ENCODE data around the gene MARK4. TPM values are rescaled to one million over a fixed set of nuclear protein-coding genes. Genes with fewer than 3 reads are reported as not detected.

Gene MARK4
- total RNA-seq, 4 donors from 2014 or later = 6.4 to 19.6 (median 14.9) TPM

- Histone ChIP-seq H3K36me3 (peaks cover 10 to 99% (median 19%) of the 10 kb centered on the region in 3 donors), H3K27ac (no peak overlapping the region), H3K27me3 (no peaks in the 10 kb centered on the region), H3K4me3 (no peak overlapping the region), H3K4me1 (no peaks in the 10 kb centered on the region), H3K9me3 (no peaks in the 10 kb centered on the region)
- no peak for TF ChIP-seq CTCF (IDR thresholded peaks at IDR 0.05)
- TF ChIP-seq POLR2A (IDR thresholded peaks at IDR 0.05) = no peak
- DNase-seq = no peak
- intact Hi-C loops (cut with DNase I) = no loop called here
- WGBS, 2 donors = 85 to 91% methylated on average over 5 to 8 of the region's 10 CpGs
Measured at GRCh38 chr19:45278087-45278486, 27.0 kb downstream of the MARK4 start.

GRCh38 chr19:45279587-45280192 lies 28.6 kb downstream of the MARK4 start:
- Histone ChIP-seq H3K4me1 (no peaks in the 10 kb centered on the region), H3K27me3 (no peaks in the 10 kb centered on the region), H3K4me3 (no peak overlapping the region), H3K27ac (no peak overlapping the region), H3K9me3 (no peaks in the 10 kb centered on the region), H3K36me3 (peaks cover 10 to 99% (median 19%) of the 10 kb centered on the region in 3 donors)
- 100% methylated on average over 3 of the region's 3 CpGs; no CpG with 5 or more reads in 1 of the 2 donors for WGBS, 2 donors
- no peak for TF ChIP-seq CTCF (IDR thresholded peaks at IDR 0.05)
- no peak for TF ChIP-seq POLR2A (IDR thresholded peaks at IDR 0.05)
- intact Hi-C loops (cut with DNase I) = no loop called here
- DNase-seq = no peak

- intact Hi-C loops (cut with DNase I) = no loop called here
- Histone ChIP-seq H3K27ac (no peak overlapping the region), H3K27me3 (no peaks in the 10 kb centered on the region), H3K4me3 (no peak overlapping the region), H3K9me3 (no peaks in the 10 kb centered on the region), H3K36me3 (peaks cover 10 to 99% (median 19%) of the 10 kb centered on the region in 3 donors), H3K4me1 (no peaks in the 10 kb centered on the region)
- no peak for DNase-seq
- no peak for TF ChIP-seq POLR2A (IDR thresholded peaks at IDR 0.05)
- TF ChIP-seq CTCF (IDR thresholded peaks at IDR 0.05) = no peak
- WGBS, 2 donors = 79 to 85% methylated on average over 2 to 4 of the region's 19 CpGs
Measured at GRCh38 chr19:45280471-45280961, 29.4 kb downstream of the MARK4 start.

- H3K9me3 ChIP-seq = no peaks in the 10 kb centered on the region
- peaks cover 0 to 99% (median 13%) of the 10 kb centered on the region in 3 donors for H3K36me3 ChIP-seq
- H3K27ac ChIP-seq = no peak overlapping the region
- no peaks in the 10 kb centered on the region for H3K27me3 ChIP-seq
- WGBS, 2 donors = 71% methylated on average over 7 of the region's 7 CpGs
- TF ChIP-seq POLR2A (IDR thresholded peaks at IDR 0.05) = no peak
- H3K4me3 ChIP-seq = no peak overlapping the region
- DNase-seq = no peak
- intact Hi-C loops (cut with DNase I) = no loop called here
- no peaks in the 10 kb centered on the region for H3K4me1 ChIP-seq
Measured at GRCh38 chr19:45283443-45284033, 32.5 kb downstream of the MARK4 start.

- Histone ChIP-seq H3K4me1 (peaks cover 0 to 13% (median 6%) of the 10 kb centered on the region in 3 donors), H3K27ac (no peak overlapping the region), H3K36me3 (peaks cover 0 to 88% (median 10%) of the 10 kb centered on the region in 3 donors), H3K9me3 (no peaks in the 10 kb centered on the region), H3K4me3 (no peak overlapping the region), H3K27me3 (no peaks in the 10 kb centered on the region)
- TF ChIP-seq POLR2A (IDR thresholded peaks at IDR 0.05) (no peak), CTCF (IDR thresholded peaks at IDR 0.05) (no peak)
- intact Hi-C loops (cut with DNase I) = no loop called here
- 100% methylated on average over 1 to 3 of the region's 6 CpGs for WGBS, 2 donors
- DNase-seq = no peak
Measured at GRCh38 chr19:45290381-45290931, 39.4 kb downstream of the MARK4 start.

All from esophagus squamous epithelium (tissue), 5 donors.